Measurements from ENCODE around the gene GATA3. TPM values are rescaled to one million over a fixed set of nuclear protein-coding genes. Genes with fewer than 3 reads are reported as not detected.

Gene GATA3
- total and polyA plus RNA-seq, 5 donors: 0.76 to 1.7 (median 1.0) TPM

DNA sequence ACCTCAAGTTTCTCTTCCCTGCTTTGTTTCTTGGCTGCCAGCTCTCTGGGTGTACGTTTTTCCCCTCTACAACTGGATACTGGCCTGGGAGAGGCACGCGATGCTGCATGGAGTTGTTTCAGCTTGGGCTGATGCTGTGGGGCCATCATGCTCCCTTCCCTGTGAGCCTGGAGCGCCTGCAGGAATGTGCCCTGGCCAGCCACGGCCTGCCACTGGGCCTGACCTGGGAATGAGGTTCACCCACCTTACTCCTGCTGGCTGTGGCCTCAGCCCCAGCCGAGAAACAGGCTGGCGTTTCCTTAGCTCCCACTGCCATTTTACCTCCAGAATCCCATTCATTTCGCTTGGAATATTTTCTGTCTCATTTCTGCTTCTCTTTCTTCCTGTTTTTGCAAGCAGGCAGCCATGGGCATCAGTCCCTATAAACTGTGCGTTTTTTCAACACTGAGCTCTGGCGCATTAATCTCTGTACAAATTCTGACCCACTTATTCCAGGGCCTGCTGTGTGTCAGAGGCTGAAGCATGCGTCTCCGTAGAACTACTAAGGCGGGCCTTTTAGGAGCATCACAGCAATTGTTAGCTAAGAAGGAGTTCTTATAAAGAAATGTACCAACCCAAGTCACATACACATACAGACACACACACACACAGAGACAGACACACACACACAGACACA, 57.9 kb downstream of the GATA3 start:
- Histone ChIP-seq H3K4me1 (ENCODE audit: control insufficient read depth, insufficient read depth, low read length) (no peaks in the 10 kb centered on the region), H3K9me3 (ENCODE audit: control insufficient read depth, low read length) (no peaks in the 10 kb centered on the region), H3K27ac (ENCODE audit: low read length) (no peak overlapping the region), H3K4me3 (ENCODE audit: low read length) (no peak overlapping the region), H3K27me3 (ENCODE audit: control insufficient read depth, insufficient read depth) (no peaks in the 10 kb centered on the region)
- DNase-seq (no peak), ATAC-seq (no peak)
- intact Hi-C loops (cut with DNase I): no loop called here
- 88% methylated on average over 13 of the region's 13 CpGs for WGBS

- intact Hi-C loops (cut with DNase I): no loop called here
- Histone ChIP-seq H3K27ac (ENCODE audit: low read length) (no peak overlapping the region), H3K9me3 (ENCODE audit: control insufficient read depth, low read length) (no peaks in the 10 kb centered on the region), H3K4me3 (ENCODE audit: low read length) (no peak overlapping the region), H3K4me1 (ENCODE audit: control insufficient read depth, insufficient read depth, low read length) (no peaks in the 10 kb centered on the region), H3K27me3 (ENCODE audit: control insufficient read depth, insufficient read depth) (no peaks in the 10 kb centered on the region)
- 68% methylated on average over 4 of the region's 4 CpGs for WGBS
- ATAC-seq (no peak), DNase-seq (no peak)
Measured at GRCh38 chr10:8112942-8113442, 58.5 kb downstream of the GATA3 start.

DNA sequence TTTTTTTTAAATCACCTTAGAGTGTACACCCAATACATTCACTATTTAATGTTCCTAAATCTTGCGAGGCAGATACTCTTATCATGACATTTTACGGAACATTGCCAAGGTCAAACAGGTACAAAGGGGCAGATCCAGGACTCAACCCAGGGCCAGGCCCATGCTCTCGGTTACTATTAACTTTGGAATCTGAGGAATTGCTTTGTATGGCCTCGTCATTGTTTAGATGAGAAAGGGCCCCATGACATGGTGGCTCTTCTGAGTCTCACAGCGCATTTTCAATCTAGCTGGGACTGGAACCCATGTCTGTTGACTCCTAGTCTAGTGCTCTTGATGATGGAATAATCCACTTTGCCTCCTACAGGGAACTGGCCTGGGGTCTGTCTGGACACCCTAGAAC, 59.1 kb downstream of the GATA3 start:
- intact Hi-C loops (cut with DNase I): no loop called here
- 95% methylated on average over 5 of the region's 5 CpGs for WGBS
- H3K4me3 ChIP-seq (ENCODE audit: low read length): no peak overlapping the region

GRCh38 chr10:8114741-8115617, 60.5 kb downstream of the GATA3 start:
- H3K4me1 ChIP-seq (ENCODE audit: control insufficient read depth, insufficient read depth, low read length): no peaks in the 10 kb centered on the region
- no peaks in the 10 kb centered on the region for H3K9me3 ChIP-seq (ENCODE audit: control insufficient read depth, low read length)
- no peak for DNase-seq
- H3K27ac ChIP-seq (ENCODE audit: low read length): no peak overlapping the region
- H3K4me3 ChIP-seq (ENCODE audit: low read length): no peak overlapping the region
- ATAC-seq: no peak
- WGBS: 78% methylated on average over 13 of the region's 13 CpGs
- no peaks in the 10 kb centered on the region for H3K27me3 ChIP-seq (ENCODE audit: control insufficient read depth, insufficient read depth)
- intact Hi-C loops (cut with DNase I): no loop called here

More for the DNA sequence above, 59.1 kb downstream of the GATA3 start:
- H3K9me3 ChIP-seq (ENCODE audit: control insufficient read depth, low read length): no peaks in the 10 kb centered on the region
- DNase-seq (no peak), ATAC-seq (no peak)
- no peaks in the 10 kb centered on the region for H3K27me3 ChIP-seq (ENCODE audit: control insufficient read depth, insufficient read depth)
- H3K27ac ChIP-seq (ENCODE audit: low read length): no peak overlapping the region
- no peaks in the 10 kb centered on the region for H3K4me1 ChIP-seq (ENCODE audit: control insufficient read depth, insufficient read depth, low read length)

DNA sequence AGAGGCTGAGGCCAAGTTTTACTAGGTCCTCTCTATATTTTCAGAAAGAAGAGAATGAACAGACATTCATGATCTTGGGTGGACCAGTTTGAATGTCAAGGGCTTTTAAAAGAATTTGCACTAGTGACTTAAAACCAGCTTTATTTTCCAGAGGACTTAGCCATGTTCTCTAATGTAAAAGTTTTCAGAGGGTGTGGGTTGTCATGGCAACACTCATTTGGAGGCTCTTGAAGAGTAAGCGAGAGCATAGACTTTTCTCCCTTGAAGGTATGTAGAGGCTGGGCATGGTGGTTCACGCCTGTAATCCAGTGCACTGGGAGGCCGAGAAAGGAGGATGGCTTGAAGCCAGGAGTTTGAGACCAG, 61.1 kb downstream of the GATA3 start:
- H3K27me3 ChIP-seq (ENCODE audit: control insufficient read depth, insufficient read depth): no peaks in the 10 kb centered on the region
- H3K27ac ChIP-seq (ENCODE audit: low read length): no peak overlapping the region
- no peak for DNase-seq

GRCh38 chr10:8116474-8116873, 62.0 kb downstream of the GATA3 start:
- 63% methylated on average over 5 of the region's 5 CpGs for WGBS

More for the DNA sequence above, 61.1 kb downstream of the GATA3 start:
- H3K4me3 ChIP-seq (ENCODE audit: low read length): no peak overlapping the region
- 96% methylated on average over 3 of the region's 3 CpGs for WGBS
- no peaks in the 10 kb centered on the region for H3K9me3 ChIP-seq (ENCODE audit: control insufficient read depth, low read length)
- ATAC-seq: no peak
- H3K4me1 ChIP-seq (ENCODE audit: control insufficient read depth, insufficient read depth, low read length): no peaks in the 10 kb centered on the region
- intact Hi-C loops (cut with DNase I): no loop called here

DNA sequence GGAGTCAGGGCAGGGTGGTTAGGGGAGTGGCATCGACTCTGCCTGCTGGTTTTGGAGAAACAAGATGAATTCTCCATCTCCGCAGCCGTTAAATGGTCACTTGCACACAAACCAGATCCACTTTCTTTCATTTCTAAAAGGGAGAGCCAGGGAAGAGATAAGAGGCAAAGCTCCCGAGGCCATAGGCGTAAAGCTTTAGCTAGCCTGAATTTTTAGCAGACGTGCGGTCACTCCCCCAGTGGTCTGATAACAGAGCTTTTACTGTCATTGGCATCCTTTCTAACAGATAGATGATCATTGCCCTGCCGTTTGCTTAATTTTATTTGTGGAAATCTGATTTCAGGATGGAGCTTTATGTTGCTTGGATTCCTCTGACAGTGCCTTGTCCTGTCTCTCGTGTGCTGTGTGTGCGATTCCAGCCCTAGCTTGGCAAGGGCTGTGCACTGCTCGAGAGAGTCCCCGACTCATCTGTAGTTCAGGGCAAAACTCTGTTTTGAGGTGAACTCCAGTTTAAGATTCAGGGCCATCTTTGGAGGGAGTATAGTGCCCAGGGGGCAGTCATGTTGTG, 62.5 kb downstream of the GATA3 start:
- ATAC-seq: no peak

More at GRCh38 chr10:8116474-8116873, 62.0 kb downstream of the GATA3 start:
- no peaks in the 10 kb centered on the region for H3K4me1 ChIP-seq (ENCODE audit: control insufficient read depth, insufficient read depth, low read length)
- ATAC-seq (no peak), DNase-seq (no peak)
- H3K27ac ChIP-seq (ENCODE audit: low read length): no peak overlapping the region
- no peaks in the 10 kb centered on the region for H3K27me3 ChIP-seq (ENCODE audit: control insufficient read depth, insufficient read depth)
- intact Hi-C loops (cut with DNase I): no loop called here
- no peak overlapping the region for H3K4me3 ChIP-seq (ENCODE audit: low read length)
- H3K9me3 ChIP-seq (ENCODE audit: control insufficient read depth, low read length): no peaks in the 10 kb centered on the region

DNA sequence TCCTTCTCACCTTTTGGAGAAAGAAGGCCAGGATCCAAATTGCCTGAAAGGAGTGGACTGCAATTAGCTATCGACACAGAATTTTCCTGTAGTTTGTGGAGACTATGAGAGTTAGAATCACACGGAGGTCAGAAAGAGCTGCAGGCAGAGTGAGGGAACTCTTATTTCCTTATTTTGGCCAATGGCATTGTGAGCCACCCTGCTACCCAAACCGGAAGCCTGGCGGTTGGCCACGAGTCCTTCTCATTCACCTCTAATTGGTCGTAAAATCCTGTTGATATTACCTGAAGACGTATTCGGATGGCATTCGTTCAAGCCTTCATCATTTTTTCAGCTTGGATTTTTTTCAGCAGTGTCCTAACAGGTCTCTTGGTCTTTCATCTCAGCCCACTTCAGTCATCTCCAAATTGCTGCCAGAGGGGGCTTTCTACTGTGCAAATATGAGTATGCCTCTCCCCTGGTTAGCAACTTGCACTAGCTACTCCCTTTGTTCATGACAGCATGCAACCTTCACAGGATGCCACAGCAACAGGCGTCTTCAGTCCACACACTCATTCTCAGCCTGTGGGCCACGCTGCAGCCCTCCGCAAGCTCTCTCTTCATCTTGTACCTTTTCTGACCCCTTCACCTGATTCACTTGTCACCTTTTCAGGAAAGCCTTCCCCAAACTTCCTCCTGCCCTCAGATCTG, 66.9 kb downstream of the GATA3 start:
- Histone ChIP-seq H3K4me1 (ENCODE audit: control insufficient read depth, insufficient read depth, low read length) (no peaks in the 10 kb centered on the region), H3K9me3 (ENCODE audit: control insufficient read depth, low read length) (no peaks in the 10 kb centered on the region), H3K4me3 (ENCODE audit: low read length) (no peak overlapping the region), H3K27me3 (ENCODE audit: control insufficient read depth, insufficient read depth) (no peaks in the 10 kb centered on the region), H3K27ac (ENCODE audit: low read length) (no peak overlapping the region)
- WGBS: 78% methylated on average over 12 of the region's 12 CpGs
- intact Hi-C loops (cut with DNase I): no loop called here
- ATAC-seq: no peak
- DNase-seq: no peak

More for the DNA sequence above, 62.5 kb downstream of the GATA3 start:
- Histone ChIP-seq H3K27ac (ENCODE audit: low read length) (no peak overlapping the region), H3K4me1 (ENCODE audit: control insufficient read depth, insufficient read depth, low read length) (no peaks in the 10 kb centered on the region), H3K27me3 (ENCODE audit: control insufficient read depth, insufficient read depth) (no peaks in the 10 kb centered on the region), H3K4me3 (ENCODE audit: low read length) (no peak overlapping the region), H3K9me3 (ENCODE audit: control insufficient read depth, low read length) (no peaks in the 10 kb centered on the region)
- intact Hi-C loops (cut with DNase I): no loop called here
- 36% methylated on average over 12 of the region's 12 CpGs for WGBS
- DNase-seq: no peak

DNA sequence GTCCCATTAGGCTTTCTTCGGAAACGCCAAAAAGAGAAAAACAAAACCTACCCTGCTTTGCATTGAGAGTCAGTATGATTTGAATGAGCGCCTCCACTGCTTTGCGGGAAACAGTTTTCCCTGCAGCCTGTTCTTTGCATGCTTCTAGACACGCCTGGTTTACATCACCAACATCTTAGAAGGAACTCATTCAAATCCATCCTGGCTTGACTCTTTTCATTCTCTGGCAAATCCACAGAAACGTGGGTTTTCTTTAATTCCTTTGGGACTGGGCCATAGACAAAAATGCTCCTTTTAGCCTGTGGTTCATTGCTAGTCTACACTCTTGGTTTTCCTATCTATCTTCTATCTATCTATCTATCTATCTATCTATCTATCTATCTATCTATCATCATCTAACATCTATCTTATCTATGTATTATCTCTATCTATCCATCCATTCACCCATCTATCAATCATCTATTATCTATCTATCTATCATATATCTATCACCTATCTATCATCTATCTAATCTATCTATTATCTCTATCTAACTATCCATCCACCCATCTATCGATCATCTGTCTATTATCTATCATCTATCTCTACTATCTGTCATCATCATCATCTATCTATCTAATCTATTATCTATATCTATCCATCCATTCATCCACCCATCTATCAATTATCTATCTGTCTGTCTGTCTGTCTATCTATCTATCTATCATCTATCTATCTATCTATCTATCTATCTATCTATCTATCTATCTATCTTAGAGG, 68.3 kb downstream of the GATA3 start:
- WGBS: 85% methylated on average over 7 of the region's 7 CpGs
- Histone ChIP-seq H3K27me3 (ENCODE audit: control insufficient read depth, insufficient read depth) (no peaks in the 10 kb centered on the region), H3K27ac (ENCODE audit: low read length) (no peak overlapping the region), H3K4me1 (ENCODE audit: control insufficient read depth, insufficient read depth, low read length) (no peaks in the 10 kb centered on the region), H3K9me3 (ENCODE audit: control insufficient read depth, low read length) (no peaks in the 10 kb centered on the region), H3K4me3 (ENCODE audit: low read length) (no peak overlapping the region)
- intact Hi-C loops (cut with DNase I): no loop called here
- ATAC-seq (no peak), DNase-seq (no peak)

DNA sequence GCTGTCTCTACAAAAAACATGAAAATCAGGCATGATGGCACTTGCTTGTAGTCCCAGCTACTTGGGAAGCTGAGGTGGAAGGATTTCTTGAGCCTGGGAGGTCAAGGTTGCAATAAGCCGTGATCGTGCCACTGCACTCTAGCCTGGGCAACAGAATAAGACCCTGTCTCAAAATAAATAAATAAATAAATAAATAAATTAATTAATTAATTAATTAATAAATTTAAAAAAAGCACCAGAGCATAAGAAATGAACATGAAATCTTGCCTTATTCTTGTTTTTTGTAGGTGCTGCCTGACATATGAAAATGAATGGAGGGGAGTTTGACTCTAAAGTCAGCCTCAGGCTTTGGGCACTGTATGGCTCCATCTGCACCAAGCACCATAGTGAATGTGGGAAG, 69.9 kb downstream of the GATA3 start:
- WGBS: 90% methylated on average over 2 of the region's 2 CpGs
- no peak overlapping the region for H3K4me3 ChIP-seq (ENCODE audit: low read length)
- H3K9me3 ChIP-seq (ENCODE audit: control insufficient read depth, low read length): no peaks in the 10 kb centered on the region
- no peaks in the 10 kb centered on the region for H3K4me1 ChIP-seq (ENCODE audit: control insufficient read depth, insufficient read depth, low read length)
- H3K27ac ChIP-seq (ENCODE audit: low read length): no peak overlapping the region
- DNase-seq (no peak), ATAC-seq (no peak)
- no peaks in the 10 kb centered on the region for H3K27me3 ChIP-seq (ENCODE audit: control insufficient read depth, insufficient read depth)
- intact Hi-C loops (cut with DNase I): no loop called here

Measured in right cardiac atrium (tissue), 5 donors.